ENCODE data around the gene SGIP1.

DNA sequence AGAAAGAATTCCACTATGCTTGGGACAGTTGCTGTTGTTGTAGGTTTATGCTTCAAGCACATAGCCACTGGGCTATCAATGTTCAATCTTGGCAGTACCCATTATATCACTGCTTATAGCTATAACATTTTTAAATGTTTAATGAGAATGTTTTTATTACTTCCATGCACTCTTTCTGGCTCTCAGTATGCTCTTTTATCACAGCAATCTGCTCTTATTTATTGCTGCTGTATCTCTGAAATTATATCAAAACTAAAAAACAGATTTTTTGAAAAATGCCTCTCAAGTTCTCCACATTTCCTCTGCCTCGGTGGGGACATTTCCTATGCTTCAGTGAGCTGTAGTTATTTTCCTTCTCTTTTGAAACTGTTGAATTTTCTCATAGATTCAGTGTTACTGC, 5.4 kb upstream of the SGIP1 start:
- TF ChIP-seq, protein P1, sequence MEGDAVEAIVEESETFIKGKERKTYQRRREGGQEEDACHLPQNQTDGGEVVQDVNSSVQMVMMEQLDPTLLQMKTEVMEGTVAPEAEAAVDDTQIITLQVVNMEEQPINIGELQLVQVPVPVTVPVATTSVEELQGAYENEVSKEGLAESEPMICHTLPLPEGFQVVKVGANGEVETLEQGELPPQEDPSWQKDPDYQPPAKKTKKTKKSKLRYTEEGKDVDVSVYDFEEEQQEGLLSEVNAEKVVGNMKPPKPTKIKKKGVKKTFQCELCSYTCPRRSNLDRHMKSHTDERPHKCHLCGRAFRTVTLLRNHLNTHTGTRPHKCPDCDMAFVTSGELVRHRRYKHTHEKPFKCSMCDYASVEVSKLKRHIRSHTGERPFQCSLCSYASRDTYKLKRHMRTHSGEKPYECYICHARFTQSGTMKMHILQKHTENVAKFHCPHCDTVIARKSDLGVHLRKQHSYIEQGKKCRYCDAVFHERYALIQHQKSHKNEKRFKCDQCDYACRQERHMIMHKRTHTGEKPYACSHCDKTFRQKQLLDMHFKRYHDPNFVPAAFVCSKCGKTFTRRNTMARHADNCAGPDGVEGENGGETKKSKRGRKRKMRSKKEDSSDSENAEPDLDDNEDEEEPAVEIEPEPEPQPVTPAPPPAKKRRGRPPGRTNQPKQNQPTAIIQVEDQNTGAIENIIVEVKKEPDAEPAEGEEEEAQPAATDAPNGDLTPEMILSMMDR (conservative IDR thresholded peaks at IDR 0.05; ENCODE audit: low read depth, low read length) = no peak
- TF ChIP-seq EZH2 (IDR thresholded peaks at IDR 0.05; ENCODE audit: borderline replicate concordance, low read depth, low read length, poor library complexity, severe bottlenecking) = no peak
